Measurements from ENCODE around the gene CMA1. TPM values are rescaled to one million over a fixed set of nuclear protein-coding genes. Genes with fewer than 3 reads are reported as not detected.
"Not testable (repeated sequence)": the region's sequence is repeated elsewhere in the genome, so short reads cannot be mapped to it uniquely, and the experiment has no call there.

CMA1 gene
- total RNA-seq, 1 donor from 2014 or later, result 2.3 TPM

DNA sequence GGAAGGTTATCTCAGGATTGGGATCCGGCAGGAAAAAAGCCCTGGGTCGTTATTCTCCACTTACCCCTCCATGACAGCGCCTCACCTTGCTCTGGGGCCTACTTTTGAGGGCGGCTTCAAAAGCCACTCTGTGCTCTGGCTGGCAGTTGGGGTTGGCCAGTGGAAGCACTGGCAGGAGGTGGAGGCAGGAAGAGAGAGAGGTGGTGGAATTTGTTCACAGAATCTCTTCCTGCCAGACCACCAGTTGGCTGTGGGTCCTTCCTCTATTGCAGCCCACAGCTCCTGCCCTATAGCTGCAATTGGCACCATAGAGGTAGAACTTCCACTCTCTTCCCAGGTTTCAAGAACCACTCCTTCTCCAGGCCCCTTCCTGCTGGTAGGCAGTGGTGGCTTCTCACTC lies 32.8 kb downstream of the CMA1 start:
- DNase-seq (ENCODE audit: low spot score) (no peak), ATAC-seq (no peak)
- intact Hi-C loops (cut with DNase I), result no loop called here

DNA sequence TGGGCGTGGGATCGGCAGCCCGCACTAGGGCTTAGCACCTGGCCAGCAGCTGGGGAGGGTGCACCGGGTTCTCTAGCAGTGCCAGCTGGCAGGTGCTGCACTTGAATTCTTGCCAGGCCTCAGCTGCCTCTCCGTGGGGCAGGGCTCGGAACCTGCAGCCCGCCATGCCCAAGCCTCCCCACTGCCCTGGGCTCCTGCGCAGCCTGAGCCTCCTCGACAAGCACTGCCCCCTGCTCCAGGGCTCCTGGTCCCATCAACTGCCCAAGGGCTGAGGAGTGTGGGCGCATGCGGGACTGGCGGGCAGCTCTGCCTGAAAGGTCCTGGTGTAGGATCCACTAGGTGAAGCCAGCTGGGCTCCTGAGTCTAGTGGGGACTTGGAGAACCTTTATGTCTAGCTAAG lies 34.9 kb downstream of the CMA1 start:
- ATAC-seq, result no peak
- intact Hi-C loops (cut with DNase I), result no loop called here
- DNase-seq (ENCODE audit: low spot score), result no peak

DNA sequence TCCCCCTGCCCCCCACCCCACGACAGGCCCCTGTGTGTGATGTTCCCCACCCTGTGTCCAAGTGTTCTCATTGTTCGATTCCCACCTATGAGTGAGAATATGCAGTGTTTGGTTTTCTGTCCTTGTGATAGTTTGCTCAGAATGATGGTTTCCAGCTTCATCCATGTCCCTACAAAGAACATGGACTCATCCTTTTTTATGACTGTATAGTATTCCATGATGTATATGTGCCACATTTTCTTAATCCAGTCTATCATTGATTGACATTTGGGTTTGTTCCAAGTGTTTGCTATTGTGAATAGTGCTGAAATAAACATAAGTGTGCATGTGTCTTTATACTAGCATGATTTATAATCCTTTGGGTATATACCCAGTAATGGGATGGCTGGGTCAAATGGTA lies 37.6 kb downstream of the CMA1 start:
- intact Hi-C loops (cut with DNase I); DNase-seq (ENCODE audit: low spot score); ATAC-seq: not testable (repeated sequence)

DNA sequence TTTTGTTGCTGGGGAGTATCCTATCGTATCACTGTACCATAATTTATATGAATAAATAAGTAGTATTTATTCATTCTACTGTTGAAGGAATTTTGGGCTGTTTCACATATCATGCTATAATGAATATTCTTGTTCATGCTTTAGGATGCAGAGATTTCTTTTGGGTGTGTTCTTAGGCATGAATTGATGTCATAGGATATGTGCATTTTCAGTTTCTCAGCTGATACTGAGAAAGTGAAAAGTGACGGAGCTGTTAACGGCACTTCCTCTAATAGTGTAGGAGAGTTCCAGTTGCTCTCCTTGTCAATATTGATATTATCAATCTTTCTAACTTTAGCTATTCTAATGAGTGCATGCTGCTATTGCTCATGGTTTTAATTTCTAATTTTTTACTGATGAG lies 42.3 kb downstream of the CMA1 start:
- intact Hi-C loops (cut with DNase I), result no loop called here
- no peak for ATAC-seq

DNA sequence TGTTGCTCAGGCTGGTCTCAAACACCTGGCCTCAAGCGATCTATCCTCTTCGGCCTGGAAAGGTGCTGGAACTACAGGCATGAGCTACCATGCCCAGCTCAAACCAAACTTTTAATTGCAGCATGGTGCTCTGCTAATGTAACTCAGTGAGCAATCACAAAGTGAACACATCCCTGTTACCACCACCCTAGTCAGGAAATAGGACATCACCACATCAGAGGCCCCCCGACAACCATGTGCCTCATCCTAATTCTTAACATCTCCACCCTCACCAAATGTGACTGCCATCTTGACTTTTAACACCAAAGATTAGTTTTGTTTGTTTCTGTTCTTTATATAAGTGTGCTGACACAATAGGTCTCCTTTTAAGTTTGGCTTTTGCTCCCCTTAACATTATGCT lies 42.7 kb downstream of the CMA1 start:
- intact Hi-C loops (cut with DNase I), result no loop called here
- ATAC-seq, result no peak
- DNase-seq (ENCODE audit: low spot score), result no peak

More for the DNA sequence above, 42.3 kb downstream of the CMA1 start:
- DNase-seq (ENCODE audit: low spot score), result no peak

DNA sequence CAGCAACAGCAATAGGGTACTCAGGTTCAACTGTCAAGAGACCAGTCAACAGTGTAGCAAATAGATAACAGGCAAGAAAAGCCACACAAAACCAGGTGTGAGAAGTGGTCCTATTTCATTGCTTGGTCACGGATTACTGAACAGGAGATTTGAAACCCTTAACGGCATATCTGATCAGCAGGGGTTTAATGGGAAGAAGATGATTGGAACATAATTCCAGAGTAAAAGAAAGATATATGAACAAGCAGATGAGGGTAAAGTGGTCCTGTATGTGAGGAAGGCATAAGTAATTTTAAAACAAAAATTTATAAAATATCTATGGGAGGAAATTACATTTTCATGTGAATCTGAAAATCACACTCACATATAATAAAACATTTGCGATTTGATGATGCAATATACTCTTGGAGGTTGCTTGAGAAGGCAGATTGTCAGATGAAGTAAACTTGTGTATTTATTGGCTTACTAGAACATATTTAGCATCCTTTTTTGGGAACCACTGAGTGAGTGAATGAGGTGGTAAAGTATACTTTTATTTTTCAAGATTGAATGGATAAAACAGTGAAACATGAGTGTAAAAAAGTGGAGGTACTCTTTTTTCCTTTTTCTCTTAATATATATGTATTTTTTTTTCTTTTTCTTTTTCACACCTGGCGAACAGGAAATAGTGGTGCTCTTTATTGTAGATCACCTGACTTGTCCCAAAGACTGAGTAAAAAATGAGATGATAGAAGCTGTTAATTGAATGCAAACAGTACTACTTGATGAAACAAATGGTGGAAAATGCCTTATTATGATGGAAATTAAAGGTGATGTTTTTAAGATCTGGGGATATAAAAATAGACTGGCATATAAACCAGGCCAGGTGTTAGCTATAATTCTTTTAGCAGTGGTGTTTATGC lies 43.9 kb downstream of the CMA1 start:
- intact Hi-C loops (cut with DNase I), result no loop called here
- no peak for DNase-seq (ENCODE audit: low spot score)

DNA sequence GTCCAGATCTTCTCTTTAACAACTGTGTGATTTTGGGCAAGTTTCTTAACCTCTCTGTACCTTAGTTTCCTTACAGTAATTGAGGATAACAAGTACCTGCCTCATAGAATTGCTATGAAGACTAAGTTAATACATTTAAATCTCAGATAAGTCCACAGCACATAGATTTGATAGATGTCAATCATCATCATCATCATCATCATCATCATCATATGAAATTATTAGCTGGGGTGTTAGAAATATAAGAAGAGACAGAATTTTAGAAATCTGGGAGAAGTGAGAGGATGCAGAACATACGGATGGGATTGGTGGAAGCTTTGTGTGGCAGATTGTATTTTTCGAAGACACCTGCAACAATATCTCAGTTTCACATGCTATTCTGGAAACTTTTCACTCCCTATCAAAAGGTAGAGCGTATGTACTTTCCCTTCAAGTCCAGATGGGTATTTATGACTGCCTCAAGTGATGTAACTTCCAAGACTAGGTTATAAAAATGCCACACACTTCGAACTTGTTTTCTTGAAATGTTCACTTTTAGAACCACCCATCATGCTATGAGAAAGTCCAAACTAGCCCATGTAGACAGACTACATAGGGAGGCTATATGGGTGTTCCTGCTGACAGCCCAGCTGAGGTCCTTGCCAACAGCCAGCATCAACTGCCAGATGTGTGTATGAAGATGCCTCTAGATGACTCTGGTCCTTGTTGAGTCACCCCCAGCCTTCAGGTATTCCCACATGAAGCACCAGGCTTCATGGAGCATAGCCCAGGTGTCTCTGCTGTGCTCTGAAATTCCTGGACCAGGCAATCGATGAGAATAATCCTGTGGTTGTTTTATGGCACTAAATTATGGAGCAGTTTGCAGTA lies 44.8 kb downstream of the CMA1 start:
- ATAC-seq (no peak), DNase-seq (ENCODE audit: low spot score) (no peak)
- intact Hi-C loops (cut with DNase I), result no loop called here

More for the DNA sequence above, 43.9 kb downstream of the CMA1 start:
- ATAC-seq, result no peak

DNA sequence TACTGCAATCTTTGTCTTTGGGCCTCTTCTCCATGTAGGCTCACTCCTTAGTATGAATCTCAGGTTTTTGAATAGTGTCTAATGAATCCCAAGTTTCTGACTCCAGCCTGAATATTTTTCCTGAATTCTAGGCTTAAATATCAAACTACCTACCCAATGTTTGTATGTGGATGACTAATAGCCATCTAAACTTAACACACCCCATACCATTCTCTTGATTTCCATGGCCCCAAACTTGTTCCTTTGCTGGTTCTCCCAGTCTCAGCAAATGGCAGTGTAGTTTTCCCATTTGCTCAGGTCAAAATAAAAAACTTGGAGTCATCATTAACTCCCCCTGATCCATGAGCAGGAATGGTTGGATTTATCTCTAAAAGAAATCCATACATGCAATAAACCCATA lies 46.7 kb downstream of the CMA1 start:
- intact Hi-C loops (cut with DNase I), result no loop called here
- no peak for ATAC-seq

DNA sequence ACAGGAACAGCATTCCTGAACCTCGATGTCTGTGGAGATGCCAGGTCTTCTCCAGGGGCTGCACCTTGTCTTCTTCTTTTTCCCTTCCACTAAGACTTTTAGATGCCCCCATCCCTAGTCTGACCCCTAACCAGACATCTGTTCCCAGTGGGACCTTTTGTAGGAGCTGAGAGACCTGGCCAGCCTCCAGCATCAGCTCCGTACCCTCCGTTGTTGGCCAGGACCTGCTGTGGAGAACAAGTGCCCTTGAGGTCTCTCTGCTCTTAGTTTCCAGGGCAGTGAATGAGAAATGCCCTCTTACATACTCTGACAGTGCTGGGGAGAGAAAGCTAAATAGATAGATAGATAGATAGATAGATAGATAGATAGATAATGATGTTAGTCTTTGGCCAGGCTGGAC lies 48.7 kb downstream of the CMA1 start:
- DNase-seq (ENCODE audit: low spot score), result no peak
- intact Hi-C loops (cut with DNase I), result no loop called here
- ATAC-seq, result no peak

More for the DNA sequence above, 46.7 kb downstream of the CMA1 start:
- DNase-seq (ENCODE audit: low spot score), result no peak

DNA sequence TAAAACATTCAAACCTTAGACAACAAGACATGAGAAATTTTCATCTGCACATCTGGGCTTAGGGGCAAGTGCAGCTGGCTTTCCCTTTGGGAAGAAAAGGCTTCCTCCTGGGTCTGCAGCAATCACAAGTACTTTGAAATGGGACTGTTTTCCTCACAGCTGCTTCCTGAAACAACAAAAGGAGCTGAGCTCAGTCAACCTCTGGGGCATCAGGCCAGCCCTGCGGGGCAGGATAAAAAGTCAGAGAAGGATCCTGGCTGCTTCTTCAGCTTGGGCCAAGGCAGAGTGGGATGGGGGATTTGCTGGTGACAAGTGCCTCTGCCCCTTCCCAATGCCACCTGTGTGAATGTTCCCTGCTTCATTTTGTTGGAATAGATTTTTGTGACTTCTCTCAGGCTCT lies 49.3 kb downstream of the CMA1 start:
- DNase-seq (ENCODE audit: low spot score) (no peak), ATAC-seq (no peak)
- intact Hi-C loops (cut with DNase I), result no loop called here

DNA sequence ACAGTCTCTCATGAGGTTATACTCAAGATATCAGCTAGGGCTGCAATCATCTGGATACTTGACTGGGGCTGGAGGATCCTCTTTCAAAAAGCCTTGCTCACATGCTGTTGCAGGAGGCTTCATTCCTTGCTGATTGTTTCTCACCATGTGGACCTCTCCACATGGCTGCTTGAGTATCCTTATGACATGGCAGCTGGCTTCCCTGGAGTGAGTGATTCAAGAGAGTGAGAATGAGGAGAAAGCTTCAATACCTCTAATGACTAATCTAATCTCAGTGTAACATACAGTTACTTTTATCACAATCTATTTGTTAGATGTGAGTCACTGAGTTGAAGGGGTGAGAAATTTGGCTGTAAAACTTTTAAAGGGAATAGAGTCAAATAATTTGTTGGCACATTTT lies 51.1 kb downstream of the CMA1 start:
- DNase-seq (ENCODE audit: low spot score) (no peak), ATAC-seq (no peak)
- intact Hi-C loops (cut with DNase I), result no loop called here

Other genes starting within 250 kb of the CMA1 start
- 13.2 TPM for gene TGM1, start 245.1 kb downstream of the CMA1 start, total RNA-seq
- gene RABGGTA, start 236.7 kb downstream of the CMA1 start, total RNA-seq, result 31.9 TPM
- 27.7 TPM for gene DHRS1, start 208.5 kb downstream of the CMA1 start, total RNA-seq
- gene NOP9, start 208.4 kb downstream of the CMA1 start, total RNA-seq, result 21.4 TPM
- 17.3 TPM for gene CIDEB, start 200.3 kb downstream of the CMA1 start, total RNA-seq
- 5.6 TPM for gene LTB4R2, start 198.1 kb downstream of the CMA1 start, total RNA-seq
- 6.7 TPM for gene LTB4R, start 196.8 kb downstream of the CMA1 start, total RNA-seq
- 68.1 TPM for gene ADCY4, start 173.2 kb downstream of the CMA1 start, total RNA-seq
- gene RIPK3, start 168.3 kb downstream of the CMA1 start, total RNA-seq, result 8.9 TPM
- 78.9 TPM for gene NFATC4, start 140.1 kb downstream of the CMA1 start, total RNA-seq
- gene NYNRIN, start 109.3 kb downstream of the CMA1 start, total RNA-seq, result 20.0 TPM
- gene CBLN3, start 78.6 kb downstream of the CMA1 start, total RNA-seq, result 7.0 TPM
- gene KHNYN, start 78.3 kb downstream of the CMA1 start, total RNA-seq, result 73.4 TPM
- gene SDR39U1, start 65.5 kb downstream of the CMA1 start, total RNA-seq, result 43.9 TPM
- gene CTSG, start 68.0 kb upstream of the CMA1 start, total RNA-seq, result 6.3 TPM
- gene GZMH, start 101.4 kb upstream of the CMA1 start, total RNA-seq, result 1.6 TPM
- 3.1 TPM for gene GZMB, start 125.9 kb upstream of the CMA1 start, total RNA-seq

Data from sciatic nerve (tissue), 2 donors.